ENCODE data around the gene PCDHGC4. TPM values are rescaled to one million over a fixed set of nuclear protein-coding genes. Genes with fewer than 3 reads are reported as not detected.

The PCDHGC4 gene
- total and polyA plus RNA-seq, 5 donors, result 1.3 to 2.3 (median 1.8) TPM

GRCh38 chr5:141491323-141492167, 6.7 kb downstream of the PCDHGC4 start:
- no peak overlapping the region for H3K4me3 ChIP-seq (ENCODE audit: low read length)

GRCh38 chr5:141492168-141492885, 7.5 kb downstream of the PCDHGC4 start:
- intact Hi-C loops (cut with DNase I), result no loop called here
- Histone ChIP-seq H3K27ac (ENCODE audit: low read length) (no peak overlapping the region), H3K27me3 (ENCODE audit: control insufficient read depth, insufficient read depth) (no peaks in the 10 kb centered on the region), H3K9me3 (ENCODE audit: control insufficient read depth, low read length) (no peaks in the 10 kb centered on the region), H3K4me1 (ENCODE audit: control insufficient read depth, insufficient read depth, low read length) (peaks cover 5% of the 10 kb centered on the region), H3K4me3 (ENCODE audit: low read length) (no peak overlapping the region)
- ATAC-seq (peak; percentile 25 to 38), DNase-seq (peak; percentile 28 to 71 (median 64))
- WGBS, result 54% methylated on average over 68 of the region's 68 CpGs

More at GRCh38 chr5:141491323-141492167, 6.7 kb downstream of the PCDHGC4 start:
- H3K27me3 ChIP-seq (ENCODE audit: control insufficient read depth, insufficient read depth), result no peaks in the 10 kb centered on the region
- DNase-seq, result no peak
- no peak for ATAC-seq
- no peak overlapping the region for H3K27ac ChIP-seq (ENCODE audit: low read length)
- H3K9me3 ChIP-seq (ENCODE audit: control insufficient read depth, low read length), result no peaks in the 10 kb centered on the region
- 58% methylated on average over 66 of the region's 66 CpGs for WGBS
- intact Hi-C loops (cut with DNase I), result no loop called here
- H3K4me1 ChIP-seq (ENCODE audit: control insufficient read depth, insufficient read depth, low read length), result peaks cover 5% of the 10 kb centered on the region

GRCh38 chr5:141493500-141494422, 8.9 kb downstream of the PCDHGC4 start:
- no peak overlapping the region for H3K4me3 ChIP-seq (ENCODE audit: low read length)
- intact Hi-C loops (cut with DNase I), result no loop called here
- WGBS, result 63% methylated on average over 10 of the region's 10 CpGs
- H3K9me3 ChIP-seq (ENCODE audit: control insufficient read depth, low read length), result no peaks in the 10 kb centered on the region
- DNase-seq, result peak in 2 of 3 donors; percentile 64 to 65
- H3K4me1 ChIP-seq (ENCODE audit: control insufficient read depth, insufficient read depth, low read length), result peaks cover 5% of the 10 kb centered on the region
- ATAC-seq, result peak; percentile 61 to 72
- peak overlapping the region; percentile 31 for H3K27ac ChIP-seq (ENCODE audit: low read length)
- H3K27me3 ChIP-seq (ENCODE audit: control insufficient read depth, insufficient read depth), result no peaks in the 10 kb centered on the region

- H3K4me3 ChIP-seq (ENCODE audit: low read length), result no peak overlapping the region
- no peaks in the 10 kb centered on the region for H3K27me3 ChIP-seq (ENCODE audit: control insufficient read depth, insufficient read depth)
- peak in 1 of 3 donors; percentile 53 for DNase-seq
- no peaks in the 10 kb centered on the region for H3K9me3 ChIP-seq (ENCODE audit: control insufficient read depth, low read length)
- ATAC-seq, result no peak
- H3K4me1 ChIP-seq (ENCODE audit: control insufficient read depth, insufficient read depth, low read length), result peaks cover 5% of the 10 kb centered on the region
- whole genome bisulfite sequencing, result 67% methylated on average over 22 of the region's 22 CpGs
- intact Hi-C loops (cut with DNase I), result no loop called here
- H3K27ac ChIP-seq (ENCODE audit: low read length), result no peak overlapping the region
These were observed 10.1 kb downstream of the PCDHGC4 start for GRCh38 chr5:141494761-141495452.

- Histone ChIP-seq H3K4me1 (ENCODE audit: control insufficient read depth, insufficient read depth, low read length) (peaks cover 5% of the 10 kb centered on the region), H3K4me3 (ENCODE audit: low read length) (no peak overlapping the region), H3K27ac (ENCODE audit: low read length) (no peak overlapping the region), H3K9me3 (ENCODE audit: control insufficient read depth, low read length) (no peaks in the 10 kb centered on the region), H3K27me3 (ENCODE audit: control insufficient read depth, insufficient read depth) (no peaks in the 10 kb centered on the region)
- ATAC-seq (no peak), DNase-seq (peak in 1 of 3 donors; percentile 18)
- intact Hi-C loops (cut with DNase I), result no loop called here
- WGBS, result 89% methylated on average over 8 of the region's 8 CpGs
These were observed 10.6 kb downstream of the PCDHGC4 start for GRCh38 chr5:141495453-141495811.

- Histone ChIP-seq H3K27me3 (ENCODE audit: control insufficient read depth, insufficient read depth) (no peaks in the 10 kb centered on the region), H3K4me1 (ENCODE audit: control insufficient read depth, insufficient read depth, low read length) (peaks cover 5% of the 10 kb centered on the region), H3K9me3 (ENCODE audit: control insufficient read depth, low read length) (no peaks in the 10 kb centered on the region), H3K27ac (ENCODE audit: low read length) (no peak overlapping the region), H3K4me3 (ENCODE audit: low read length) (no peak overlapping the region)
- intact Hi-C loops (cut with DNase I), result no loop called here
- WGBS, result 81% methylated on average over 4 of the region's 4 CpGs
- DNase-seq (peak in 1 of 3 donors; percentile 37), ATAC-seq (no peak)
These were observed 11.2 kb downstream of the PCDHGC4 start for GRCh38 chr5:141496038-141496437.

- Histone ChIP-seq H3K9me3 (ENCODE audit: control insufficient read depth, low read length) (no peaks in the 10 kb centered on the region), H3K27me3 (ENCODE audit: control insufficient read depth, insufficient read depth) (no peaks in the 10 kb centered on the region), H3K4me1 (ENCODE audit: control insufficient read depth, insufficient read depth, low read length) (no peaks in the 10 kb centered on the region), H3K4me3 (ENCODE audit: low read length) (no peak overlapping the region), H3K27ac (ENCODE audit: low read length) (no peak overlapping the region)
- ATAC-seq (no peak), DNase-seq (no peak)
- WGBS, result 82% methylated on average over 7 of the region's 7 CpGs
- intact Hi-C loops (cut with DNase I), result no loop called here
These were observed 16.9 kb downstream of the PCDHGC4 start for GRCh38 chr5:141501761-141502160.

- ATAC-seq (no peak), DNase-seq (no peak)
- intact Hi-C loops (cut with DNase I), result no loop called here
- no peak overlapping the region for H3K27ac ChIP-seq (ENCODE audit: low read length)
- no peaks in the 10 kb centered on the region for H3K27me3 ChIP-seq (ENCODE audit: control insufficient read depth, insufficient read depth)
- peaks cover 2% of the 10 kb centered on the region for H3K4me1 ChIP-seq (ENCODE audit: control insufficient read depth, insufficient read depth, low read length)
- WGBS, result 98% methylated on average over 2 of the region's 2 CpGs
- no peaks in the 10 kb centered on the region for H3K9me3 ChIP-seq (ENCODE audit: control insufficient read depth, low read length)
- H3K4me3 ChIP-seq (ENCODE audit: low read length), result no peak overlapping the region
These were observed 18.9 kb downstream of the PCDHGC4 start for GRCh38 chr5:141503681-141504080.

- Histone ChIP-seq H3K4me1 (ENCODE audit: control insufficient read depth, insufficient read depth, low read length) (peaks cover 2% of the 10 kb centered on the region), H3K4me3 (ENCODE audit: low read length) (no peak overlapping the region), H3K27ac (ENCODE audit: low read length) (no peak overlapping the region), H3K27me3 (ENCODE audit: control insufficient read depth, insufficient read depth) (no peaks in the 10 kb centered on the region), H3K9me3 (ENCODE audit: control insufficient read depth, low read length) (no peaks in the 10 kb centered on the region)
- ATAC-seq (no peak), DNase-seq (no peak)
- intact Hi-C loops (cut with DNase I), result no loop called here
- WGBS, result 93% methylated on average over 4 of the region's 4 CpGs
These were observed 19.4 kb downstream of the PCDHGC4 start for GRCh38 chr5:141504216-141504615.

GRCh38 chr5:141506381-141507155, 21.7 kb downstream of the PCDHGC4 start:
- peak overlapping the region; percentile 8 for H3K27ac ChIP-seq (ENCODE audit: low read length)
- H3K9me3 ChIP-seq (ENCODE audit: control insufficient read depth, low read length), result no peaks in the 10 kb centered on the region
- 83% methylated on average over 8 of the region's 8 CpGs for WGBS
- no peaks in the 10 kb centered on the region for H3K27me3 ChIP-seq (ENCODE audit: control insufficient read depth, insufficient read depth)
- intact Hi-C loops (cut with DNase I), result no loop called here
- no peak for ATAC-seq
- no peak for DNase-seq
- no peak overlapping the region for H3K4me3 ChIP-seq (ENCODE audit: low read length)
- H3K4me1 ChIP-seq (ENCODE audit: control insufficient read depth, insufficient read depth, low read length), result peaks cover 9% of the 10 kb centered on the region
